B cell (primary cell): ENCODE measurements around the gene SIT1. TPM values are rescaled to one million over a fixed set of nuclear protein-coding genes. Genes with fewer than 3 reads are reported as not detected.

Source experiments
- ATAC-seq: fragments of 200-7000 bp; cut with Tn5 transposase; one replicate; pipeline ENCODE4 v1.10.0; 2021; ENCODE audit warnings: low read depth, mild to moderate bottlenecking, moderate number of reproducible peaks, moderate library complexity
- CTCF ChIA-PET: fragments of 350-600 bp; sonication (Branson Sonifier 250); formaldehyde crosslinking; loops from one replicate; lab custom pipeline; 2021; ENCODE audit warnings: antibody characterized with exemption, inconsistent platforms; lab: Charles Lee
- POLR2A ChIA-PET: fragments of 350-600 bp; sonication (Branson Sonifier 250); formaldehyde crosslinking; loops from one replicate; lab custom pipeline; 2021; ENCODE audit warnings: antibody characterized with exemption; lab: Charles Lee
- DNase-seq: peaks from one replicate; pipeline ENCODE4 v3.0.0; 2013
- H2AFZ ChIP-seq: 2 replicates; pipeline ENCODE4 v1.6.1; 2012; ENCODE audit warnings: mild to moderate bottlenecking, low read depth, low read length; ENCODE audit not compliant: insufficient read depth, poor library complexity, severe bottlenecking
- H3K27ac ChIP-seq, 2 donors: 1 replicate in 1 of 2; 2 replicates in 1 of 2; pipeline ENCODE4 v1.5.1; 2012 to 2013; ENCODE audit warnings: low read length in 2 of 2, mild to moderate bottlenecking in 2 of 2, moderate library complexity in 1 of 2
- H3K27me3 ChIP-seq, 4 experiments: fragments of 200-600 bp in 1 of 4; sonication (generic) in 1 of 4; replicated peaks in 1 of 4; 1 replicate in 2 of 4; 2 replicates in 2 of 4; pipeline versions ENCODE4 v1.6.1 to v1.7.0; 2013 to 2016; ENCODE audit warnings: low read length in 3 of 4, mild to moderate bottlenecking in 2 of 4, mixed read lengths in 1 of 4, moderate library complexity in 1 of 4; ENCODE audit not compliant: insufficient read depth in 4 of 4, control insufficient read depth in 3 of 4; ENCODE audit errors: control extremely low read depth in 1 of 4
- H3K36me3 ChIP-seq, 2 experiments: replicated peaks in 1 of 2; 1 replicate in 1 of 2; 2 replicates in 1 of 2; pipeline versions ENCODE4 v1.6.1 to v1.7.1; 2013; ENCODE audit warnings: low read length in 1 of 2; ENCODE audit not compliant: insufficient read depth in 2 of 2, control insufficient read depth in 1 of 2; ENCODE audit errors: control extremely low read depth in 1 of 2, extremely low read depth in 1 of 2
- H3K4me1 ChIP-seq, 2 donors: fragments of 200-600 bp in 1 of 2; sonication (generic) in 1 of 2; 1 replicate in 1 of 2; 2 replicates in 1 of 2; pipeline versions ENCODE4 v1.5.1 to v1.6.1; 2013 to 2017; ENCODE audit warnings: low read length in 2 of 2; ENCODE audit not compliant: control insufficient read depth in 2 of 2, insufficient read depth in 2 of 2
- H3K4me2 ChIP-seq: replicated peaks from 2 replicates; pipeline ENCODE3; 2012; ENCODE audit warnings: mild to moderate bottlenecking, low read depth, low read length; ENCODE audit not compliant: poor library complexity, severe bottlenecking
- H3K4me3 ChIP-seq, 5 experiments: fragments of 200-600 bp in 1 of 5; sonication (generic) in 1 of 5; 1 replicate in 3 of 5; 2 replicates in 2 of 5; pipeline versions ENCODE4 v1.5.1 to v1.7.0; 2011 to 2016; ENCODE audit warnings: low read length in 4 of 5, mild to moderate bottlenecking in 4 of 5, low read depth in 2 of 5, control low read depth in 1 of 5, moderate library complexity in 1 of 5; ENCODE audit not compliant: insufficient read depth in 1 of 5; ENCODE audit errors: control extremely low read depth in 1 of 5, extremely low read depth in 1 of 5
- H3K79me2 ChIP-seq: fragments of 200-600 bp; sonication (generic); one replicate; pipeline ENCODE4 v1.6.0; 2016; ENCODE audit warnings: low read length; ENCODE audit not compliant: control insufficient read depth, insufficient read depth
- H3K9ac ChIP-seq: fragments of 200-600 bp; sonication (generic); 2 replicates; pipeline ENCODE4 v1.6.1; 2017; ENCODE audit warnings: mild to moderate bottlenecking, low read length, moderate library complexity
- H3K9me3 ChIP-seq, 3 donors: one replicate each; pipeline versions ENCODE4 v1.6.1 to v1.7.1; 2013; ENCODE audit warnings: low read length in 2 of 3; ENCODE audit not compliant: control insufficient read depth in 2 of 3, insufficient read depth in 1 of 3; ENCODE audit errors: control extremely low read depth in 1 of 3
- H4K20me1 ChIP-seq: 2 replicates; pipeline ENCODE4 v1.6.0; 2012; ENCODE audit warnings: mild to moderate bottlenecking, low read length; ENCODE audit not compliant: insufficient read depth, control insufficient read depth, poor library complexity, severe bottlenecking
- H3K27ac Mint-ChIP-seq: one replicate; pipeline ENCODE4 v1.8.0; 2021; ENCODE audit warnings: mixed read lengths
- H3K27me3 Mint-ChIP-seq: one replicate; pipeline ENCODE4 v1.8.0; 2021; ENCODE audit warnings: mixed read lengths
- H3K4me1 Mint-ChIP-seq: one replicate; pipeline ENCODE4 v1.8.0; 2021; ENCODE audit warnings: mixed read lengths
- H3K4me3 Mint-ChIP-seq: one replicate; pipeline ENCODE4 v1.8.0; 2021; ENCODE audit warnings: mixed read lengths
- H3K9me3 Mint-ChIP-seq: one replicate; pipeline ENCODE4 v1.8.0; 2022; ENCODE audit warnings: mixed read lengths; ENCODE audit not compliant: insufficient read depth
- CTCF ChIP-seq: fragments of 200-600 bp; IDR thresholded peaks from one replicate; pipeline ENCODE4 v1.8.0; 2022; ENCODE audit warnings: antibody characterized with exemption, mild to moderate bottlenecking
- EZH2 ChIP-seq: IDR thresholded peaks from 2 replicates; pipeline ENCODE4 v1.6.1; 2012; ENCODE audit warnings: borderline replicate concordance, low read depth, mild to moderate bottlenecking, moderate library complexity, low read length; ENCODE audit not compliant: insufficient read depth, poor library complexity, severe bottlenecking
- WGBS: methylation state at CpG from one replicate; pipeline ENCODE4 v1.1.5; 2013; ENCODE audit warnings: missing lambda C conversion rate; ENCODE audit not compliant: insufficient coverage; 5-methylcytosine and 5-hydroxymethylcytosine counted together
- intact Hi-C: fragments of 100-400 bp; cut with micrococcal nuclease; formaldehyde crosslinking; loops from one replicate; pipeline ENCODE4 v1.10.0; 2022
- polyA plus RNA-seq: library from polyadenylated mRNA; depleted of rRNA; stranded (reverse); fragments of >200 nt; gene quantifications from 2 replicates; pipeline ENCODE4 v1.2.3, GENCODE V29; 2012
- total RNA-seq, 2 donors: library from RNA; stranded (reverse); fragments of 120-200 nt in 1 of 2; gene quantifications; 1 replicate in 1 of 2; 2 replicates in 1 of 2; pipeline versions ENCODE4 v1.2.3 to v1.2.4, GENCODE V29; 2013 to 2022

The SIT1 gene
- total and polyA plus RNA-seq, 2 donors (not counting 1 experiment from before 2014, with no cell fraction given) = 37.1 to 38.5 TPM

- Mint-ChIP-seq H3K9me3 (no peaks in the 10 kb centered on the region), H3K27me3 (no peaks in the 10 kb centered on the region), H3K27ac (no peak overlapping the region), H3K4me1 (peaks cover 8% of the 10 kb centered on the region), H3K4me3 (no peak overlapping the region)
- no peaks in the 10 kb centered on the region for H3K27me3 ChIP-seq
- H4K20me1 ChIP-seq = peaks cover 7% of the 10 kb centered on the region
- no peak for DNase-seq
- no peak overlapping the region for H3K4me3 ChIP-seq
- H2AFZ ChIP-seq = no peak overlapping the region
- no peak for TF ChIP-seq CTCF
- TF ChIP-seq EZH2 = no peak
- WGBS = 97% methylated on average over 14 of the region's 14 CpGs
- no peak for ATAC-seq
- H3K79me2 ChIP-seq = no peaks in the 10 kb centered on the region
- ChIA-PET POLR2A (interaction anchor here (0.7 to 2.4 kb wide), 2 partner anchors 50 to 77 kb away, joined by 5 to 9 read pairs; no protein-coding TSS in a partner anchor), CTCF (interaction anchor here (1.1 to 10.0 kb wide), 17 partner anchors 12 to 185 kb away, joined by 3 to 195 read pairs (median 14); partner anchors contain the start of genes ARHGEF39, CCDC107, CD72 and CREB3)
- H3K9ac ChIP-seq = no peak overlapping the region
- H3K4me1 ChIP-seq = peaks cover 0 to 7% of the 10 kb centered on the region in 2 donors
- intact Hi-C loops = loop anchor here (2.0 kb wide), 1 partner anchor 35 kb away; the partner anchor contains the start of genes CREB3 and TLN1
- H3K36me3 ChIP-seq = peaks cover 1 to 65% of the 10 kb centered on the region in 2 experiments
- H3K4me2 ChIP-seq = no peak overlapping the region
- no peak overlapping the region for H3K27ac ChIP-seq
- no peaks in the 10 kb centered on the region for H3K9me3 ChIP-seq
Measured at GRCh38 chr9:35697486-35697885, 46.8 kb upstream of the SIT1 start.

DNA sequence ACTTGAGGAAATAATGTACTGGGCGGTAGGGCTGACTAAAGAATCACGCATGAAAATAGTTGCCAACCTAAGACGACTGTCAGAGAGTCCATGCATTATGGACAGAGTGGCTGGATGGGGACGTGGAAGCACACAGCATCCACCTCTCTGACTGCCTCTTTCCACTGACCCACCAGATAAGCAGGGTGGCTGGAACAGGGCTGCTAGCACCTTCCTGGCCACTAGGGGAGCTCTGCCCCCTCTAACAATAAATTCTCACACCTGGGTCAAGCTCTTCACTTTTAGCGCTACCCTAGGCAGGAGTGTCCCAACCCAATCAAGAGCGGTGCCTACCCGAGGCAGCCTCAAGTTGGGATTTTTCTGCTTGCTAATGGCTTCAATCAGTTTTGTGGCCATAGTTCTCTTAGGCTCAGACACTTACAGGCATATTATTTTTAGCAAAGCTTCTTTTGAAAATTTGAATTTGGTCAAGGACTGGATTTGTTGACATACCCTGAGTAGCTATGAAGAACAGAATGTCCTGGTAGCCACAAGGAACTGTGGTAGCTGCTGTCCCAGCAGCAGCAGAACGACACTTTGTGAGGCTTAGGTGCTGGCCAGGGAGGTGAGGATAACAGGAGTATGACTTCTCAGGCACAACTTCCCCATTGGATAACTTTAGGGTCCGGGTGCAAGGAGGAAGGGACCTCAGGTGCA lies 45.9 kb upstream of the SIT1 start:
- H3K4me1 Mint-ChIP-seq = peaks cover 8% of the 10 kb centered on the region
- ATAC-seq (peak; percentile 97), DNase-seq (peak; percentile 78)
- Histone ChIP-seq H3K27ac (no peak overlapping the region), H3K9me3 (no peaks in the 10 kb centered on the region), H3K79me2 (no peaks in the 10 kb centered on the region), H3K36me3 (peaks cover 0 to 59% of the 10 kb centered on the region in 2 experiments), H2AFZ (no peak overlapping the region), H3K9ac (no peak overlapping the region), H3K27me3 (no peaks in the 10 kb centered on the region), H3K4me1 (peaks cover 0 to 7% of the 10 kb centered on the region in 2 donors), H3K4me3 (no peak overlapping the region), H3K4me2 (no peak overlapping the region), H4K20me1 (peaks cover 7% of the 10 kb centered on the region)
- peak overlapping the region; percentile 79 for H3K27ac Mint-ChIP-seq
- 36% methylated on average over 7 of the region's 9 CpGs for WGBS
- CTCF ChIA-PET = interaction anchor here (0.7 to 10.0 kb wide), 32 partner anchors 11 to 624 kb away, joined by 3 to 195 read pairs (median 8); partner anchors contain the start of genes ARHGEF39, CCDC107, CD72 and CREB3
- POLR2A ChIA-PET = interaction anchor here (0.5 to 2.4 kb wide), 7 partner anchors 9 to 616 kb away, joined by 3 to 9 read pairs (median 4); no protein-coding TSS in a partner anchor
- no peak overlapping the region for H3K4me3 Mint-ChIP-seq
- no peaks in the 10 kb centered on the region for H3K27me3 Mint-ChIP-seq
- intact Hi-C loops = loop anchor here (1.0 to 2.0 kb wide), 5 partner anchors 36 to 92 kb away; partner anchors contain the start of genes CCDC107, CREB3, RMRP and TLN1
- no peaks in the 10 kb centered on the region for H3K9me3 Mint-ChIP-seq
- TF ChIP-seq CTCF (peak; percentile 91), EZH2 (no peak)
